GM18951 (cell line): Measurements from ENCODE around the gene TPRKB.
"Not testable (repeated sequence)": the region's sequence is repeated elsewhere in the genome, so short reads cannot be mapped to it uniquely, and the experiment has no call there.

Experiments used
- POLR2A ChIP-seq: IDR thresholded peaks from 4 replicates; pipeline ENCODE4 v1.6.1; 2011; ENCODE audit warnings: mild to moderate bottlenecking; ENCODE audit not compliant: insufficient read length, insufficient read depth; ENCODE audit errors: extremely low read depth
- in situ Hi-C: fragments of 300-500 bp; cut with MboI; formaldehyde crosslinking; loops from one replicate; pipeline ENCODE4 v1.12.0; 2022; ENCODE audit warnings: low sequenced_read_pairs, mixed read lengths, inconsistent platforms; ENCODE audit not compliant: unreplicated experiment

TPRKB gene

GRCh38 chr2:73701968-73702665 is 35.0 kb downstream of the TPRKB start:
- TF ChIP-seq POLR2A = no peak
- in situ Hi-C loops = loop anchor here (5.0 kb wide), 1 partner anchor 60 kb away; the partner anchor contains the start of gene NAT8

DNA sequence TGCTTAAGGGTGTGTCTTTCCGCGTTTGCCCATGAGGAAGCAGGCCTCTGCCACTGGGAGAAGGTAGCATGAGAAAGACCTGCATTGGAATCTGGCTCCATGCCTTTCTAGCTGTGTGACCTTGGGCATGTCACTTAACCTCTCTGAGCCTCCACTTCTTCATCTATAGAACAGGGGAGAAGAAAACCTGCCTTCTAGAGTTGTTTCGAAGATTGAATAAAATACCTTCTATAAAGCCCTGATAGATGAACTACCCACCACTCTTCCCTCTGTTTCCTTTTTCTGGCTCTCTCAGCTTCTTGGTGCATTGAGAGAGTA is 35.7 kb downstream of the TPRKB start:
- in situ Hi-C loops = loop anchor here (5.0 kb wide), 1 partner anchor 59 kb away; the partner anchor contains the start of gene NAT8

GRCh38 chr2:73700661-73701447 is 36.3 kb downstream of the TPRKB start:
- in situ Hi-C loops = loop anchor here (5.0 kb wide), 1 partner anchor 59 kb away; the partner anchor contains the start of gene NAT8
- no peak for TF ChIP-seq POLR2A

- no peak for TF ChIP-seq POLR2A
- in situ Hi-C loops = loop anchor here (5.0 kb wide), 1 partner anchor 58 kb away; the partner anchor contains the start of gene NAT8
These were observed 37.0 kb downstream of the TPRKB start for GRCh38 chr2:73700131-73700611.

GRCh38 chr2:73699437-73699836 is 37.7 kb downstream of the TPRKB start:
- in situ Hi-C loops = no loop called here
- no peak for TF ChIP-seq POLR2A

GRCh38 chr2:73698101-73698500 is 39.0 kb downstream of the TPRKB start:
- no peak for TF ChIP-seq POLR2A
- in situ Hi-C loops = no loop called here

GRCh38 chr2:73697606-73698005 is 39.5 kb downstream of the TPRKB start:
- no peak for TF ChIP-seq POLR2A
- in situ Hi-C loops = no loop called here

- in situ Hi-C loops = not testable (repeated sequence)
These were observed 40.2 kb downstream of the TPRKB start for GRCh38 chr2:73696985-73697384.

- in situ Hi-C loops = not testable (repeated sequence)
These were observed 40.6 kb downstream of the TPRKB start for GRCh38 chr2:73696521-73696920.

GRCh38 chr2:73690372-73691088 is 46.6 kb downstream of the TPRKB start:
- in situ Hi-C loops = not testable (repeated sequence)

DNA sequence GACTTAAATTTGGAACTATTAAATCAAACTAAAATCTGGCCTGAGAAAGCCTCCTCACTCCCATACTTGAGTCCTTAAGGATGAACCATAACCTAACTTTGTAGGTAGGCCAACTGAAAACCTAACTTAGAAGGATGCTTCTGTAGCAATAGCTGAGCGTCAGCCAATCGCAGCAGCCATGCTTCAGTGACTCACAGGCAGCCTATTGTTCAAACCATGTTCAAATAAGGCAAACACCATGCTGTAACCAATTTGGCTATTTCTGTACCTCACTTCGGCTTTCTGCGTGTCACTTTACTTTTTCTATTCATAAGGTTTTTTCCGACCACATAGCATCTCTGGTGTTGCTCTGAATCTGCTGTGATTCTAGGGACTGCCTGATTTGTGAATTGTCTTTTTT is 48.7 kb downstream of the TPRKB start:
- in situ Hi-C loops = not testable (repeated sequence)

- no peak for TF ChIP-seq POLR2A
- in situ Hi-C loops = no loop called here
These were observed 51.2 kb downstream of the TPRKB start for GRCh38 chr2:73685764-73686438.

DNA sequence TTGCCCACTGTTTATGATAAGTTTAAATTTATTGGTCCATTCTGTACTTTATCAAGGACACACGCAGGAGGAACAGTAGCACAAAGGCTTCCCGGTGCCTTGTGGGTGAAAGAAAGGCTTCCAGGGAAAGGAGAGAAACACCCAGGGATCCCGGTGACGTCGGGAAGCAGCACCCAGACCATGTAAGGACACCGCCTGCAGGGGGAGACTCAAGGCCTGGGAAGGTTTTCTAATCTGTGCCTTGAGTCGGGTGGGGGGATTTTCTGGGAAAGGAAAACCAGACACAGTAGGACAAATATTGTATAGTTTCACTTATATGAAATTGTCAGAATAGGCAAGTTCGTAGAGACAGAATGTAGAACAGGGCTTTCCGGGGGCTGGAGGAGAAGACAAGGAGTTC is 52.2 kb downstream of the TPRKB start:
- in situ Hi-C loops = not testable (repeated sequence)

GRCh38 chr2:73684325-73684724 is 52.8 kb downstream of the TPRKB start:
- in situ Hi-C loops = not testable (repeated sequence)

GRCh38 chr2:73679951-73680571 is 57.1 kb downstream of the TPRKB start:
- in situ Hi-C loops = not testable (repeated sequence)
